ENCODE measurements around the gene MTPN.

The MTPN gene

DNA sequence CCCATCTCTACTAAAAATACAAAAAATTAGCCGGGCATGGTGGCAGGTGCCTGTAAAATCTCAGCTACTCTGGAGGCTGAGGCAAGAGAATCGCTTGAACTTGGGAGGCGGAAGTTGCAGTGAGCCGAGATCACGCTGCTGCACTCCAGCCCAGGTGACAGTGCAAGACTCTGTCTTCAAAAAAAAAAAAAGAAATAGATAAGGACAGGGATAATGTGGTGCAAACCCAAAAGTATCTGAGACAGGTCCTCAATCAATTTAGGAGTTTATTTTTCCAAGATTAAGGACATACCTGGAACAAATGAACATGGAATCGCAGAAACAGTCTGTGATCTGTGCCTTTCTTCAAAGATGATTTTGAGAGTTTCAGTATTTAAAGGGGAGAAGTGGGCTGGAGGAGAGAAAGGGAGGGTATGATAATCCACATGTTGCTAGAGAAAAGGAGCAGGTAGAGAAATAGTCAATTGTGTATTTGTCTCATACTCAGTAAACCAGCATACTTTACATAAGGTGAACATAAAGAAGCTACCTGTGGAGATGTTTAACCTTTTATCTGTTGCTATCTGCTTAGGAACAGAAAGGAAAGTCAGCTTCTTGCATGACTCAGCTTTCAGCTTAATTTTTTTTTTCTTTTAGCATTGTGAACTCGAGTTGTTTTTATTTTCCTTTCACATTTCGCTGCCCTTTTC is 4.9 kb upstream of the MTPN start:
- DNase-seq = no peak

DNA sequence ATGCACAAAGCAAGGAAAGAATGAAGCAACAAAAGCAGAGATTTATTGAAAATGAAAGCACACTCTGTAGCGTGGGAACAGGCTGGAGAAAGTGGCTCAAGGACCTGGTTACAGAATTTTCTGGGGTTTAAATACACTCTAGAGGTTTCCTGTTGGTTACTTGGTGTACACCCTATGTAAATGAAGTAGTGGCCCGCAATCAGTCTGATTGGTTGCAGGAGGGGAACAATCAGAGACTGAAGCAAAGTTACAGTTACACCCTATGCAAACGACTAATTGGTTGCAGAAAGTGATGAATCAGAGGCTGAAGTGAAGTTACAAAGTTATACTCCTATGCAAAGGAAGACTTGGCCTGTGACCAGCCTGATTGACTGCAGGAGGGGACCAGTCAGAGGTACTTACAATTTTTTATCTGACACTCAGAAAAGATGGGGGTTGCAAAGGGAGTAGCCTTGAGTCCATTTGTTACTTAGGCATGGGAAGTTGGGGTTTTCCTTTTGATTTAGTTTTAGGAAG is 3.6 kb upstream of the MTPN start:
- DNase-seq = no peak

DNA sequence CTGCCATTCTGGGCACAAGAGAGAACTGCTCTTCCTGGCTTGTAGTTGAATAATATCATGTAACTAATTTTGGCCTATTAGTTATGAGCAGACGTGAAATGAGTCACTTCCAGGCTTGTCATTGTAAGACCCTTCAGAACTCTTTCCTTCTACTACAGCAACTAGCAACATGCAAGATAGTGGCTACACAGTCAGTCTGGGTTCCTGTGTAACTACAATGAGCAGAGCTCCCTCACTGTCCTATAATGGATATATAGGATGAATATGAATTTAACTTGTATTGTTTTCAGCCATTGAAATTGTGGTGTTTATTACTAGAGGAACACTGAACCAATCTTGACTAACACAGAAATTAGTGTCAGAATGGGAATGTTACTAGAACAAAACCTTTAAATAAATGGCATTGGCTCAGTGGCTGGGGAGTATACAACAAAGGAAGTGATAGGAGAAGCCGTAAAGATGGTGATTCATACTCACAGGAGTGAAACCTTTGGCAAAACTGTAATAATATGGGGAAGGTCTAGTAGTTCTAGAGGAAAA is 2.9 kb upstream of the MTPN start:
- DNase-seq = no peak

DNA sequence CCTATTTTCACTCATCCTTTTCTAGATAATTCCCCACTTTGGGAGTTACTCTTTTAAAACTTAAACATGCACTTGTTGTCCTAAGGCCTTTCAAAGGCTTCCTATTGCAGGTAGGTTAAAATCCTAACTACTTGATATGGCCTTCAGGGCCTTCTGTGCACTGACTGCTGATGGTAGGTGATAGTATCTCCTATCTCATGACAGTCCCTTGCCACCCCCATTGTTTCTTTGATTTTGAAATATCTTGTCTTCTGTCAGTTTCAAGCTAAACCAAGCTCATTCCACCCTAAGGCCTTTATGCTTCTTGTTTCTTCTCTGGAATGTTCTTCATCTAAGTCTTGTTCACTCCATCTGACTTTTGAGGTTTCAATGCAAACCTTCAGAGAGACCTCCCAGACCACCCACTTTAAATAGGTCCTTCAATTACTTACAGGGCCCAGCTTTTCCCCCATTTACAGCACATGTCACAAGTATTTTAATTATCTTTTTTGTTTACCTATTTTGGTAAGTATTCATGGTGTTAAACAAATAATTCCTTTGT is 2.4 kb upstream of the MTPN start:
- no peak for DNase-seq

DNA sequence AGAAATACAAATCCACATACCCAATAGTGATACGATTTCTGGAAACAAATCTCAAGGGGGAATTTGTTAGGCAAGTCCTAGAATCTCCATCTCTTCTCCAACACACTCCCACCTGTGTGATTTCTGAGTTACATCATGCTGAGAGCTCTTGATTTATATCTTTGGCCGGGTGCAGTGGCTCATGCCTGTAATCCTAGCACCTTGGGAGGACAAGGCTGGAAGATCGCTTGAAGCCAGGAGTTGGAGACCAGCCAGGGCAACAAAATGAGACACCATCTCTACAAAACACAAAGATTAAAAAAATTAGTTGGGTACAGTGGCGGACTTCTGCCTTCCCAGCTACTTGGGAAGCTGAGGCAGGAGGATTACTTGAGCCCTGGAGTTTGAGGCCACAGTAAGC is 1.5 kb upstream of the MTPN start:
- no peak for DNase-seq

DNA sequence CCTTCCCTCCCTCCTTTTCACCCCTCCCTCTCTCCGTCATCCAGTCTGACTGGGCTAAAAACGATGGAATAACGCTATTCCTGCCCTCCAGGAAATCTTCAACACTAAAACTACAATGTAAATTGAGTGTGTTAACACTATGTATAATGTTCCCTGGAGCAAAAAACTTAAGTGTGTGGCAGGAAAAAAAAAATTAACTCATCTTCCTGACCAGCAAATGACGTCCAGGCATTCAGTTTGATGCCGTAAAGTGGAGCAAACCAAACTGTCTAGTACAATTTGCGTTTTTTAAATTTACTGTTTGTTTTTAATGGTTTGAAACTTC is 545 bp upstream of the MTPN start:
- peak in 1 of 2 experiments; percentile 38 for DNase-seq

DNA sequence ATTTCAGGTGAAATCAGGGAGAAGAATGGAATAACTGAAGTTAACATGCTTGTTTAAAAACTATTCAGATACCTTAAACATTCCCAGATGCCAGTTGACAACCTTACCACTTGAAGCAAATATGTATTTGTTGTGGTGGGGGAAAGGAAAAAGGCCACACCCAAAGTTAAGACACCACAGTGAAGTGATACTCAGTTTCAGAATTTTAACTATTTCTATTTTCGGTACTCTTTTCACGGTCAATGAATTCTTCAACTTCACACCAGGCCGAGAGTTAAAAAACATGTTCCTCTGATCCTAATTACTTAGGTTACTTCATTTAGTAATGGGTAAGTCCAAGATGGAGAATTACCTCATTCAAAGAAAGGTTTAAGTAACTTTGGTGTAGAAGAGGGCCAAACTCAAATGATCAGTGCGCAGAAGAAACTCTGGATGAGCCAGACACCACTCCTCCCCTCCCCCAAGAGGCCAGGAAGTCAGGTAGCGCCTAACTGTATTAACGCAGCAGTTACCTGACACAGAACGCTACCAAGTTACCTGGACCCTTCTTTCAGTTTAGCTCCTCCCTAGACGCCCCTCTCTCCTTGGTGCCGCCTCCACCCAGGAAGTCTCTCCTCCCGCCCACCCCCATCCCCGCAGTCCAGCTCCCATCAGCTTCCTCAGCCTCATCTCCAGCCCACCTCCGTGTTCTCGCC is 700 bp downstream of the MTPN start:
- DNase-seq = peak in 1 of 2 experiments; percentile 76

DNA sequence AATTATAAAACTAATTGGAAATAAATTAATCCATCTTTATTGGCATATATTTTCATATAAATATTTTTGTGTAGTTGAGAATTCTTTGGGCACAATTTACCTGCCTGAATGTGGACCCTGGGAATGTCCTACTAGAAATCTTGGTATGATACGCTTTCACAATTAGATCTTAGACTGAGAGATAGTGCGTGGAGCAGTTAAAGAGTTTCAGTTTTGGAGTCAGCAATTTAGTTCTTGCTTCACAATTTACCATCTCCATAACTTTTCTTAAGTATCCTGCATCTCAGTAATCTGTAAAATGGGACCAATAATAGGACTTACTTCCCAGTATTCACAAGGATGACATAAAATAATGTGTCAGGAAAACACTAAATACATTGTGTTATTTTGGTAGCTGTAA is 2.0 kb downstream of the MTPN start:
- DNase-seq = no peak

DNA sequence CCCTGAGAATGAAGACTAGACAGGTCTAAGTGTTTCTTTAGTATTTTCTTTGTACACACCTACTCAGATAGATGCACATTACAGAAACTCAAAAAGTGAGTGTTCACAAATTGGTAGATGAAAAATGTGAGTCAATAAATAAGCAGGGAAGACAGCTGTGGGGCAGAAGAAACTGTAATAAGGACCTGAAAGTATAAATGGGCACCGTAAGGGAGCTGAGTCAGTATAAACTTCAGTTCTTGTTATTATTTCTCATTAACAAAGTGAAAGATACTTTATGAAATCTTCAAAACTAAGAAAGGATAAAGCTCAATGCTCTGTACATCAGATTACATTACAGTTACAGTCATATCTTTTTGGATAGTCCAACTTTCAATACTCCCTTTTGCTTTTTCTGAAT is 2.5 kb downstream of the MTPN start:
- DNase-seq = no peak

DNA sequence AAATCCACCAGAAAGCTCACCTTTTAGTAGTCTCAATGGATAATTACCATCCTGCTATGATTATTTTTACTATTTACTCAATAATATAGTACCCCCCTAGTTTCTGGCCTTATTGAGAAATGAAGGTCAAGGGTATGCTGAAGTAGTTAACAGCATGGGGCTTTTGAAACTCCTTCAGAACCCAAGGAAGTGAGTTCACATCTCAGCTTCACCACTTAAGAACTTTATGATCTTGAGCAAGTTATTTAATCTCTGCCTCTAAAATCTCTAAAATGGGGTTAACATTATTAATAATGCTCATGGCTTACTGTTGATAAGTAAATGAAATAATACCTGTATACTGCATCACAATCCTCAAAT is 5.8 kb downstream of the MTPN start:
- DNase-seq = no peak

DNA sequence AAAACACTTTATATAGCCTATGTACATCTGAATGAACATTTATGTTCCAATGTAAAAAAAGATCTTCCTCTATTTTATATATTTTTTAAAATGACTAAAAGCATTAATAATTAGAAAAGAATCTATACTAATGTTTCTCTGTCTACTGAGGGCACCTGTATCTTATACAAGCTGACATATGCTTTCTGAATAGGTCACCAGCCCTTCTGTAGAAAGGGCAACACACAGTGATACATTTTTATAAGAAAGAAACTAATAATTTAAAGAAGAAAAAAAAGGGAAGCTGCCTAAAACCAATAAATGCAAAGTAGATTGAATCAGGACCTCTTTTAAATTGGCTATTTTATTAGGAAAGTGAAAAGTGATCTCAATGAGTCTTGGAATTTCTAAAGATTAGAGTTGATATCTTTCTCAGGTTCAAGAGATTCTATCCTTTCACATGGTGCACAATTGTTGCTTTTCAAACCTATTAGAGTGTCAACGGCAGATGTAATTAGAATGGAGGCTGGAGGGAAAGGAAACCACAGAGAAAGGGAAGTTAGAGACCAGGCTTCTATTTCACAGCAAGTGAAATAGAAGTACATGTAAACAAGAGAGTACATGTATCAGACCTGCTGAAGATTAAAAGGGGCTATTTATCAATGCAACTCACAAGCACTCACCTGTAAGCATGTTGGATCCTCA is 6.3 kb downstream of the MTPN start:
- no peak for DNase-seq

DNA sequence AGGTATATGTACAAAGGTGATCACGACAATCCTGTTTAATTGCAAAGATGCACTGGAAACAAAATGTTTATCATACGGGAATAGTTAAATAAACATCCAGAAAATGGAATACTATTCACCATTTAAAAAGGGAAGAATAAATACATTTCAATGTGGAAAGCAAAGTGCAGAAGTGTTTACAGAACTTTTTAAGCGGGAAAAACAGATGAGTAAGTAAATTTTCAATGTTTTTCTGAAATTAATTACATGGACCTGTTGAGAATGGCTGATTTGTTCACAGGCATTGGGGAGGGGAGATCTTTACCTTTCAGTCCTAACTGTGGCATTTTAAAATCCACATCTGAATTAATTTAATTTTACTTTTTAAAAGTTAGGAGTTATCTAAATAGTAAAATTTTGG is 7.1 kb downstream of the MTPN start:
- DNase-seq = no peak

DNA sequence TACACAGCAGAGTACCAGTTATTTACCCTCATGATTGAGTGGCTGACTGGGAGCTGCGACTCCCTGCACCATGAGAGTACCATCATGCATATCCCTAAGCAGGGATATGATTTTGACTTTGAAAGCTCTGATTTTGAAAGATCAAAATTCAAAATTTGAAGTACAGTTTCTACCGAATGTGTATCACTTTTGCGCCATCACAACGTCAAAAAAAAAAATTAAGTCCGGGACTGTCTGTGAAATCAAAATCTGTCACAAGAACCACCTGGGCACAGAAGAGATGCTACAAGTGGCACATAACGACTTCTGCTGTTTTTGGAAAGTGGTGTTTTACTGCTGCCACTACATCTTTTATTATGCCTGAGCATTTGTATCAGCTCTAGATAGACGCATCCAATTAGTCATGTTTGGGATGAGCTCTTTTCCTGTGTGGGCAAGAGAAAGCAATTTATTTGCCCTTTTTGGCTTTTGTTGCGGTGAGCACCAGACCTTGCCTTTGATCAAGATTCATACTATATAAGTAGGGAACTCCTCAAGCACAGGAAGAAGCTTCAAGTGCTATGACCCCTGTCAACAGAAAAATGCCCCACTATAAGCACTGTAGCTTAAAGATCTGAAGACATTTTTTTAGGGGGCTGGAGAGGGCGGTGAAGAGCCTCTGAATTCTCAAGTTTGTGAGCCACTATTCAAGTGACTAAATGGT is 10.7 kb downstream of the MTPN start:
- DNase-seq = no peak

DNA sequence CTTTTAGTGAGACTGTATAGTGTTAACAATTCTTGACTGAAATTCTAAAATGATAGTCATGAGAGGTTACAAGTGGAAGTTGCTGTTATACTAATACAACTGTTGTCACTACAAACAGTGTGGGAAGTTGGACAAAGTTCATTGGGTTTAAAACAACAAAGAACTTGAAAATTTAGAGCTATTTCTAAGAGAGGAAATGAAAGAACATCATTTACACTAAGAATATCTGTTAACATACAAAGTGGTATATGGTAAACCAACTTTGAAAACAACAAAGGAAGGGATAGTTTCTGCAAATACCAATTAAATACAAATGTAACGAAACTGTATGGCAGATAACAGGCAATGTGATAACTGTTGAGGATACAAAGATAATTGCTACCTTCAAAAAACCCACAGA is 11.6 kb downstream of the MTPN start:
- no peak for DNase-seq

DNA sequence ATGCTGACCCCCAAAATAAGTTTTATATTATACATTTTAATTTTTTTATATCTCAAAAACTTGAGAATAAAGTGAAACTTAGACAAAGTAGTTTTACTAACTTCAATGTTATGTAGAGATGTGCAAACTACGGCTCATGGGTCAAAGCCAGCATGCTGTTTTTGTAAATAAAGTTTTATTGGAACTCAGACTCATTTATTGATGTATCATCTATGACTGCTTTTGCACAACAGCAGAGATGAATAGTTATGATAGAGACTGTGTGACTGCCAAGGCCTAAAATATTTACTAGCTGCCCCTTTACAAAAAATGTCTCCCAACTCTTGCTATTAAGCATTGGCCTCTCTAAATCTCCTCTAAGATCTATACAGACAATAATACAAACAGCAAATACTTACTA is 12.4 kb downstream of the MTPN start:
- DNase-seq = no peak

DNA sequence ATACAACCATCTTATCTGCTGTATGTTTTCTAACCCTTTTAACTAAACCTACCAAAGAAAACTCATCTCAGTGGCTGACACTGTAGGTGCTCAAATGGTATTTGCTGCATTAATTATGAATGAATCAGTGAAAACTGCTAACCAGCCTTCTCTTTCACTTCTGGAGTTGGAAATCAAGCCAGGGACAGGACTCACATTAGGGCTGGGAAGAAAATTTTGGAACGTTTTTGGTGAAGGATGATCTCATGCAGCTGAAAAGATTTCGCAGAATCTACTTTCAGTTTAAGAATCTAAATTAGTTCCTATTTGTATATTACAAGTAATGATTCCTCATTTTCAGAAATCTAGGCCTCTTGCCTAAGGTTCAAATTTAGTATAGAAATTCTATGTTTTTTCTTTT is 12.9 kb downstream of the MTPN start:
- DNase-seq = no peak

DNA sequence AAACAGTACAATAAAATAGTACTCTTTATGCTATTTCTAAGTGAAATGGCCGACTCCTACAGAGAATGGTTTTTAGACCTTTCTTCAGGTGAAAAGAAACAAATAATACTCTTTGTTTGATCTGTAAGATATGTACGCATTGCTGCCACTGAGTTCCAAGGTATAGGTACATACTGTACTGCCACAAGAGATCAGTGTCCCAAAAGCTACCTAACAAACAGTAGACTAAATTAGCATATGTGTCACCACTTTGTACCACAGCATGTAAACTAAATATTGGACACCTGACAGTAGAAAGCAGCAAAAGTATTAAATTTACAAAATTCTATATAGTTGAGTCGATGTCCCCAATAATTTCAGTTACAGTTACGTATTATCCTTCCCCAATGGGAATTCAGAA is 14.4 kb downstream of the MTPN start:
- DNase-seq = no peak

DNA sequence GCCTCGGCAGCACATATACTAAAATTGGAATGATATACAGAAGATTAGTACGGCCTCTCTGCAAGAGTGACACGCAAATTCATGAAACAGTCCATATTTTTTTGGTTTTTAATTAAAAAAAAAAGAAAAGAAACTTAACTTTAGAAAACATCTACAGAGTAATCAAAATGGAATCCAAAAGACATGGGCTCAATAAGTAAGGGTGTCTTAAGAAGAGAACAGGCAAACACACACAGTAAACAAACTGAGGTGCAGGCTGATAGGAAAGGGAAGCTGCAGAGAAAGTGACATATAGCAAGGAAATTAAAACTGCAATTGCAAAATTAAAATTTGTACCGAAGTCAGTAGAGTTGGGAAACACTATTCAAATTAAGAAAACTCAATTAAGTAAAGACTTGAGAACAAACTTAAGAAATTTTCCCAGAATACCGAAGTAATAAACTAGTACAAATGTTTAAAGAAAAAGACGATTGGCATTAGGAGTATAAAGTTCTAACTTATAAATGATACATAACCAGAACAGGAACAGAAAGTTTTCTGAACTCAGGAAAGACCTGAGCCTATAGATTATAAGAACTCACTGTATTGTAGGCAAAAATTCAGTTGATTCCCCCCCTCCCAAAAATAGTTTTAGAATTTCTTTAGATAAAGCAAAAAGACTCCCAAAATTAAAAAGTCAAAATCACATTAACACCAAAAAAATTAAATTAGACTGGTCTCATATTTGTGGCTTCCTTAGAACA is 16.3 kb downstream of the MTPN start:
- DNase-seq = no peak

DNA sequence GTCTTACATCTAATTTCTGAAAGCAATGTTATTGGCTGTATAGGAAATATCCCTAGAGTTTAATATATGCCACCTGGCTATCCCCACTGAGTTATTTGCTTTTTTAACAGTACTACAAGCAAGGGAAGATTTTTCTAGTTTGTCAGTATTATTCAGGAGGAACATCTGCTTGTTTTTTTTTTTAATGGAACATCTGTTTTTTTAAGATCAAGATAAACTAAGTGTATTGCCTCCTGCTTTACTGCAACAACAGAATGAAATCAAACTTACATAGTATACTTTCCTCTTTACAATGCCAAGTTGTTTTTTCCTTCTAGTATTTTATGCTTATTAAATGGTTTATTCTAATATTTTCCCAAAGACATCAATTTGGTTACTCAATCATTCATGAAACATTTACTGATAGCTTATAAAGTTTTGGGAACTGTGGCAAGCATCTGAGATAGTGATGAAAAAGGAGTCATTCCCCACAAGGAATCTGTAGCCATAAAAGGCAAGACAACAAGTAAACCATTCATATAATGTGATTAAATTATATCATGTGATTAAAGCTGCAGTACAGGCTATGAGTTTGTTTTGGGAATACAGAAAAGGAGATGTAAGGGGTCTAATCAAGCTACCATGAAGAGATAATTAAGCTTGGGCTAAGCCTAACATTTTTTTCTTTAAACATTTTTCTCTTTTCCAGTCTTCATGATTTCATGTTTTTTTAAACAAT is 17.4 kb downstream of the MTPN start:
- no peak for DNase-seq

DNA sequence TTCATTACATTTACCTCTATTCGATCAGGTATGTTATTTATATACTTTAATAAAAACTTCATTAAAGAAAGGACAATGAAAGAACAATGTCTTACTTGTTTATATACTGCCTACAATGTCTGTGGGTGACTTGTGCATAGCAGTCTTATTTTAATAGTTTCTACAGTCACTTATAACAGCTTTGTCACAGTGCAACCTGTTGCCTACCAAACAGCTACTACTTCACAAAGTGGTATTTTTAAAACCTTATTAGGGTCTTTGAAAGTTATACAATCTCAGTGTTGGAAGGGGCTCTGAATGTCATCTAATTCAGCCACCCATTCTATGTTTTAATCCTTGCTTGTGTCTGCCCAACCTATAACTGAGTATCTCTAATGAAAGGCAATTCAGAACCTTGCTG is 19.0 kb downstream of the MTPN start:
- no peak for DNase-seq

DNA sequence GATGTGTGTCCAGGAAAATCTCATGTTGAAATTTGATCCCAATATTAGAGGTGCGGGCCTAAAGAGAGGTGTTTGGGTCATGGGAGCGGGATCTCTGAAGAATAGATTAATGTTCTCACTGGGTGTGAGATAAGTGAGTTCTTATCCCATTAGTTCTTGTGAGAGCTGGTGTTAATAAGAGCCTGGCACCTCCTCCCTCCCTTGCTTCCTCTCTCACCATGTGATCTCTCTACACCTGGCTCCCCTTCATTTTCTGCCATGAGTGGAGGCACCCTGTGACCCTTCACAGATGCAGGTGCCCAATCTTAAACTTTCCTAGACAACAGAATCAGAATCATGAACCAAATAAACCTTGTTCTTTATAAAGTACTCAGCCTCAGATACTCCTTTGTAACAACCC is 19.5 kb downstream of the MTPN start:
- DNase-seq = no peak

DNA sequence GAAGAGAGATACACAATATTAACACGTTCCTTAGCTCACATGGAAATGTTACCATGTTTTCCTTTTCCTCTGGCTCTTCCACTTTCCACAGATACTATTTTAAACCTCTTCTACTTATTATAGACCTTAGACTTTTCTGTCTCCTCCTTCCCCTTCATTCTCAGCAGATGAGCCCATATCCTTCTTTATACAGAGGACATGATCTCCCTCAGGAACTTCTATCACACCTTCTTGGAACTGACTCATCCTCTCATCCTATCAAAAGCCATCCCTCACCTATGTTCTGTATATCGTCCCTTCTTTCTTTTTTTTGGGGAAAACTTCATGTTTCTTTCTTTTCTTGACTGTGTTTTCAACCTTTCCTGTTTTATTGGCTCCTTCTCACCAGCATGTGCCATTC is 20.8 kb downstream of the MTPN start:
- DNase-seq = no peak
